ENCODE results near the gene ARV1. TPM values are rescaled to one million over a fixed set of nuclear protein-coding genes. Genes with fewer than 3 reads are reported as not detected.
"Not testable (repeated sequence)": the region's sequence is repeated elsewhere in the genome, so short reads cannot be mapped to it uniquely, and the experiment has no call there.

ARV1 gene
- total RNA-seq, 1 donor from 2014 or later: 23.0 TPM

DNA sequence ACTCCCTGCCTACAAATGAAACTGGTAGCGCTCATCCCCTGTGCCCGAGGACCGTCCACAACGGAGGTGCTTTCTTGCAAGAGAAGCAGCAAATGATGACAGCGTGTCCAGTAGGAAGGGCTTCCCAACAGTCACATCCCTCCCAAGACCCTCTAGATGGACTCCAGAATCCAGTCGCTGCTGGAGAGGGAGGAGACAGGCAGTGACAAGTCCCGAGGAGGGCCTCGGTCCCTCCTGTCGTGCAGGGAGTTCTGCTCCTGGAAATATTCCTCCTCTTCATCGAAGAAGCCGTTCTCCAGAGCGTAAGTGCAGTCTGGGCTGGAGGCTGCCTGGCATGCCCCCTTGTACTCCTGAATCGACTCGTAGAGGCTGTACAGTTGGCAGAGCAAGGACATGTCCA, 40.8 kb downstream of the ARV1 start:
- DNase-seq (ENCODE audit: low read depth): no peak

DNA sequence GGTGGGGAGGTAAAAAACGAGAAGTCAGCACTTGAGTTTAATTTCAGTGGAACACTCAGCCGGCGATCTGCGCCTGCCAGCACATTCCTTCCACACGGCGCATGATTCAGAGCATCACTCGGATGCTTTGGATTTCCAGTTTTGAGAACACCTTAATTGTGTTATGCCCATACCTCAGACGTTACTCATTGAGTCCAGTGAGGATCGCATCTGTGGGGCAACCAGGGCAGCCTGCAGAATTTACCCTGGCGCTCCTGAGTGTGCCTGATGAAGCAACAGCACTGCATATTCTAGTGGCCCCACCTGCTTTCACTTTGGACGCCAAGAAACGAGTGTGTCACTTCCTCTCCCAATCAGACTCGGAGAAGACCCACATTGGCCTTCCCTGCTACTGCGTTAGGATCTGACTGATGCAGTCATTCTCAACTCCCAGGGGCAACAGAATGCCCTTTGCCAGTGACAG, 41.3 kb downstream of the ARV1 start:
- no peak for DNase-seq (ENCODE audit: low read depth)

GRCh38 chr1:231020816-231021215, 41.9 kb downstream of the ARV1 start:
- DNase-seq (ENCODE audit: low read depth): no peak

DNA sequence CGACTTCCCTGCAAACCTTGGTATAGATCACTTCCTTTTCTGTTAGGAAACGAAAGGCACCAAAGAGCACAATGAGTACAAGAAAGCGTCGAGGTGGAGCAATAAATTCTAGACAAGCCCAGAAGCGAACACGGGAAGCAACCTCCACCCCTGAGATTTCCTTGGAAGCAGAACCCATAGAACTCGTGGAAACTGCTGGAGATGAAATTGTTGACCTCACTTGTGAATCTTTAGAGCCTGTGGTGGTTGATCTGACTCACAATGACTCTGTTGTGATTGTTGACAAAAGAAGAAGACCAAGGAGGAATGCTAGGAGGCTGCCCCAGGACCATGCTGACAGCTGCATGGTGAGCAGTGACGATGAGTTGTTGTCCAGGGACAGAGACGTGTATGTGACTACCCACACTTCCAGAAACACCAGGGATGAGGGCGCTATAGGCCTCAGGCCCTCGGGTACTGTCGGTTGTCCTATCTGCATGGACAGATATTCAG, 42.7 kb downstream of the ARV1 start:
- DNase-seq (ENCODE audit: low read depth): no peak

DNA sequence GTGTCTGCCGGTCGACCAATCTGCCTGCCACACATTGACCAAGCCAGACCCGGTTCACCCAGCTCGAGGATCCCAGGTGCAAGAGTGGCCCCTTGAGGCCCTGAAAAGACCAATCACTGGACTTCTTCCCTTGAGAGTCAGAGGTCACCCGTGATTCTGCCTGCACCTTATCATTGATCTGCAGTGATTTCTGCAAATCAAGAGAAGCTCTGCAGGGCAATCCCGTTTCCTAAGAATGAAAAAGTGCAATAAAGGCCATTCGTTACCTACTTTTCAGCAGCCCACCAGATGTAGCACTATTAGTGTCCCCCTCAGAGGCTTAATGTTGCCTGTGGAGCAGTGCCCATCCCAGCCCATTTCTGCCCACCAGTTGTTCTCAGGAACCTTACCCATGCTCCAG, 43.6 kb downstream of the ARV1 start:
- DNase-seq (ENCODE audit: low read depth): not testable (repeated sequence)

DNA sequence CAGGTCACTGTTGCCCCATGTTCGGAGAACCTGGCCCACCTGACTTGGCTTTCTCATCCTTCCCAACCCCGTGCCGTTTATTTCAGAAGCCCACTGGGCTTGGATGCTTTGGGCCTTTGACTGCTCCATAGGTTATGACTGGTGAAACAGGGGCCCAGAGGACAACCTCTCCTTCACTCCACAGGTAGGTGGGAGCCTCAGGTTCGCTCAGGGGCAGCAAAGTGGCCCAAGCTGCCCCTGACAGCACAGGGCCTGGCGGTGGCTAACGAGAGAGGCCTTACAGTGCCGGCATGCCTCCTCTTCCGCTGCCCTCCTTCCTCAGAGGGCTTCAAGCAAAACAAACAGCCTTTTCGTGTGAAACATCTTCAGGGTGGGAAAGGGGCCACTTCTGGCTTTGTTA, 44.3 kb downstream of the ARV1 start:
- DNase-seq (ENCODE audit: low read depth): no peak

GRCh38 chr1:231026576-231026975, 47.7 kb downstream of the ARV1 start:
- no peak for DNase-seq (ENCODE audit: low read depth)

DNA sequence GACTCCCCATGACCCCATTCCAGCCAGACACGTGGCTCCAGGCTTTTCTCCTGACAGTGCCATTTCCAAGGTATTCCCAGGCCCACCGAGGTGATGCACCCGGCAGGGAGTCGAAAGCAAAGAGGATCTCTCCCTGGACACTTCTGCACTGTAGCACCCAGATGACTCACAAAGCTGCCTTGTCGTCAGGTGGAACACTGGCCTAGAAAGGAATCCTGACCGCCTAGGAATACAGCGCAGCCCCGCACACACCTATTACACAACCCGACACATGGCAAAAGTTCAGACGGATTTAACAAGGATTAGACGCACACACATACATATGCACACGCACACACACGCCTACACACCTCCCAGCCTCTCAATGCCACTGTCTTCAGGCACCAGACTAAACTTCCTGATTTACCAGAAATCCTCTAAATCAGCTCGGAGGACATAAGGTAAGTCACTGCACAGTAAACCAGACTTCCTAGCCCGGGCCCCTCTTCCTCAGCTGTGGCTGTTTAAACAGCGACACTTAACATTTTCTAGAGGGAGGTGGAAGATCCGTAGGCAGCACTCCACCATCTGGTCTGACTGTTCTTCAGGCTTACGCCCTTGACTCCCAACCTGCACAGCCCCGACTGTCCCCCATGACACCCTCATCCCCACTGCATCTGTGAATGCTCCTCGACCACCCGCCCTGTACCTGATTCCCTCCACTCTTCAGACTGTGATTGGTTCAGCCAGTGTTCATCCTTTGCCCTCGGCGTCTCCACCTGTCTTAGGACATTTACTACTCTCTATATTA, 48.4 kb downstream of the ARV1 start:
- DNase-seq (ENCODE audit: low read depth): no peak

GRCh38 chr1:231027971-231028370, 49.1 kb downstream of the ARV1 start:
- DNase-seq (ENCODE audit: low read depth): no peak

DNA sequence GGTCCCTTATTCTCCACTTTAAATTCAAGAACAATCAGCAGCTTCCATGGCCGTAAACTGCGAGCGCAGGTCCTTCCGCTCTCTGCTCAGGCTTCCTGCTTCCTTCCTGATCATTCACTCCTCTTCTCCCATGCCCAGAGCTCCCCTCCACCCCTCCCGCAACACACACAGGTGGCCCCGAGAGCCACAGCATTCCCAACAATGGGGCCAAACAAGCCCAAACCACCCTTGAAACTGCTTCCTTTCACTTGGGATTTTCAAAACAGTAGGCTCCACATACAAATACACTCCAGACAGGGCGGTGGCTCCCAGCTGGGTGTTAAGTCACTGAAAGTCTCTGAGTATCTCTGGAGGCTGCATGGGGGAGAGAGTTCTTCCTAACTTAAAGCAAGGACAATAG, 49.8 kb downstream of the ARV1 start:
- no peak for DNase-seq (ENCODE audit: low read depth)

GRCh38 chr1:231029247-231029646, 50.4 kb downstream of the ARV1 start:
- not testable (repeated sequence) for DNase-seq (ENCODE audit: low read depth)

DNA sequence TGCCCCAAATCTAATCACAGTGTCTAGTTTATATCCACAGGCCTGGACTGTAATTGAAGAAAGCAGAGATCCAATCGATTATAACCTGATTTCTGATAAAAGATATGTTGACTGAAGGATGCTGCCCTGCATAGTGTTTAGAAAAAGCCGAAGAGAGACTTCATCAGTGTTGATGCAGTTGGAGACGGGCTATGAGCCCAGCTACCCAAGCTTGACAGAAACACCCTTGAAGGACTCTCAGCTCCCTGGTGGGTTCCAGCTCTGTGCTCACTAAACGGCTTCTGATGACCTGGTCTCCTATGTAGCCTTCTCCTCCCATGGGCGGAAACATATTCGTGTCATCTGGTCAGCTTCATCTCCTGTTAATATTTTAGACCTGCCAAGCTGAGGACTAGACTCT, 50.9 kb downstream of the ARV1 start:
- DNase-seq (ENCODE audit: low read depth): no peak

DNA sequence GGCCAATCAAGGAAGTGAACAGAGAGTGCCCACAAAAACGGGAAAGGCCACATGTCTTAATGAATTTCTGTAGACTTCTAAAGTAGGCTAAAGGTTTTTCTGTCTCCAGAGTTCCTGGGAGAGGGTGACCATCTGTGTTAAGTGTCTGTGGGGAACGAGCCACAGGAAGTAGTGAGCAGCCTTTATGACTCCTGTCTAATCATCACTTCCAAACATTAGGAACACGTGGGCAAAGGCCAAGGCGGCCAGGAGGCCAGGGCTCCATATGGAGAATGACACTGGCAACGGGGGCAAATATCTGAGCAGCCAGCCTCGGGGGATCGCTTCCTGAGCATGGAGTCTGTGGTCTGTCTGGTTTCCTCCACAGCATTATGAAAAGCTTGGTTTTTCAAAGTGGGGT, 54.1 kb downstream of the ARV1 start:
- no peak for DNase-seq (ENCODE audit: low read depth)

- DNase-seq (ENCODE audit: low read depth): no peak
Measured at GRCh38 chr1:231035799-231036198, 56.9 kb downstream of the ARV1 start.

DNA sequence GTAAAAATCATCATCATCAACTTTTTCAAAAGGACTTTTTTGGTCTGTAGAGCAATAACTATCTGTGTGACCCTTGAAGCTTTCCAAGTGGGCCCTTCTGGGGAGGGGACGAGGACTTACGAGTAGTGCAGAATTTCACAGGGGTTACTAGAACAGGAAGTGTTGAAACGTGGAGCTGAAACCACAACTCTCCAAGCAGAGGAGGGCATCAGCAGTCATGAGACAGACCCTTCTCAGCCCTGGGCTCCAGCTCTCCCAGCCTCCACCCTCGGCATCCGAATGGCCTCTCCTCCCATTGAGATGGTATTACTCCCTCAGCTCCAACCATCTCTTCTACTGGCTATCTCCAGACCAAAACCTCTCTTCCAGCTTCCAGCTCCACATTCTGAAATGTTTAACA, 57.5 kb downstream of the ARV1 start:
- no peak for DNase-seq (ENCODE audit: low read depth)

DNA sequence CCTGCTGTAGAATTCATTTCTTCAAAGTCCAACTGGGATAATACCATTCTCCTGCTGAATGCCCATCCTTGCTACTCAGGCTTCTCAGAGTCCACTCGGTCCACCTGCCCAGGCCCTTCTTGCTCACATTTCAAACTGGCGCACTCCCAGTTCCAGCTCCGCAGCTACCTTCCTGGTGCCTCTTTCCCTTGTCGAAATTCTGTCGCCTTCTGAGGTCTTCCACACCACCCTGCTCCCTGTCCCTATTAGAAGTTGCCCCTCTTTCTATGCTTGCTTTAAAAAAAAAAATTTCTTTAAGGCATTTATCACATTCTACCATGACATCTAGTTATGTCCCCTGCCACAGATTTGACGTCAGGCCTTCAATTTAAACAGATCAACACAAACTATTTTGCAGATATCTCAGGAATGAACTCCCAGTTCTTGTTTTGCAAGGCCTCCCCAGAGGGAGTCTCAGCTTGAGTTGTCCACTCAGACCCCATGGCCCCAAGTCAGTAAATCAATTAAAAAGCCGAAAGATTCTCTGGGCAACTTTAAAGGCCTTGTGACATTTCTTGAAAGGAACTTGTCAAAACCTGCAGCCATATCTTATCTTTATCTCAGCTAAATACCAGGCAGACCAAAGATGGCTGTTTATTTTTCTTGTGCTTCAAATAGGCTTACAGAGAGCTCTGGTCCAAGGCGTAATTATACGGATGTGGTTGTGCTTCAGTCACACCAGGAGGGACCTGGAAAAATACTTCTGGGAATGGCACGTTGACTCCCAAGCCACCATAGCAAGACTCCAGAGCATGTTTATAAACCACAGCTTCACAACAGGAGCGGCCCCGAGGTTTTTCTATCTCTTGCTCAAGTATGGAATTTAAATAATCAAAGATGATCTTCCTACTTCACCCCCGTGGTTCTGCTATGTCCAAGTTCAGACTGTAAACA, 59.0 kb downstream of the ARV1 start:
- no peak for DNase-seq (ENCODE audit: low read depth)

GRCh38 chr1:231039161-231040018, 60.5 kb downstream of the ARV1 start:
- peak; percentile 15 for DNase-seq (ENCODE audit: low read depth)

GRCh38 chr1:231040019-231040799, 61.3 kb downstream of the ARV1 start, which contains the start of gene FAM89A:
TSS of gene FAM89A (minus strand) at chr1:231040254. CDS start at chr1:231040211, 43 bp downstream.
- DNase-seq (ENCODE audit: low read depth): no peak

- DNase-seq (ENCODE audit: low read depth): no peak
Measured at GRCh38 chr1:231040800-231041718, 62.2 kb downstream of the ARV1 start.
